GM21576 (cell line): ENCODE data around the gene ZXDC.
A peak's percentile ranks its signal among the peaks of the same experiment; 100 is the strongest.

Experiments used
- ATAC-seq: cut with Tn5 transposase; IDR thresholded peaks from one replicate; pipeline ENCODE4 v1.9.1; 2021; ENCODE audit warnings: mild to moderate bottlenecking, moderate library complexity; ENCODE audit not compliant: unreplicated experiment

ZXDC gene

GRCh38 chr3:126399756-126400155 is 75.9 kb downstream of the ZXDC start:
- no peak for ATAC-seq

GRCh38 chr3:126399351-126399735 is 76.3 kb downstream of the ZXDC start:
- ATAC-seq, result peak; percentile 52

- no peak for ATAC-seq
Measured at GRCh38 chr3:126398423-126399350, 77.0 kb downstream of the ZXDC start.

- no peak for ATAC-seq
Measured at GRCh38 chr3:126397610-126398422, 77.9 kb downstream of the ZXDC start.

GRCh38 chr3:126396536-126396935 is 79.2 kb downstream of the ZXDC start:
- ATAC-seq, result no peak

GRCh38 chr3:126395846-126396513 is 79.7 kb downstream of the ZXDC start:
- no peak for ATAC-seq

GRCh38 chr3:126394977-126395321 is 80.7 kb downstream of the ZXDC start:
- no peak for ATAC-seq

- no peak for ATAC-seq
Measured at GRCh38 chr3:126394179-126394976, 81.3 kb downstream of the ZXDC start, which contains the start of gene CFAP100. Gene CFAP100 (plus strand): TSS chr3:126394909. CDS start chr3:126396001, 1,092 bp downstream.

- no peak for ATAC-seq
Measured at GRCh38 chr3:126393563-126393962, 82.1 kb downstream of the ZXDC start.

GRCh38 chr3:126392246-126392645 is 83.4 kb downstream of the ZXDC start:
- ATAC-seq, result no peak

- ATAC-seq, result no peak
Measured at GRCh38 chr3:126391631-126392030, 84.1 kb downstream of the ZXDC start.

GRCh38 chr3:126390751-126391150 is 84.9 kb downstream of the ZXDC start:
- ATAC-seq, result no peak

GRCh38 chr3:126390201-126390600 is 85.5 kb downstream of the ZXDC start:
- ATAC-seq, result no peak

GRCh38 chr3:126389794-126390146 is 85.9 kb downstream of the ZXDC start:
- ATAC-seq, result no peak

- ATAC-seq, result no peak
Measured at GRCh38 chr3:126389112-126389793, 86.4 kb downstream of the ZXDC start.
